Skeletal muscle tissue (tissue), 4 donors: ENCODE results near the gene TAF11L2. TPM values are rescaled to one million over a fixed set of nuclear protein-coding genes. Genes with fewer than 3 reads are reported as not detected.
"Not testable (repeated sequence)": the region's sequence is repeated elsewhere in the genome, so short reads cannot be mapped to it uniquely, and the experiment has no call there.

Experiments used
- H3K27ac ChIP-seq: one replicate; pipeline ENCODE4 v1.7.0; 2013; ENCODE audit warnings: mild to moderate bottlenecking, low read depth, low read length, inconsistent platforms
- H3K27me3 ChIP-seq, 3 donors: one replicate each; pipeline ENCODE4 v1.7.0; 2013; ENCODE audit warnings: low read length in 3 of 3; ENCODE audit not compliant: control insufficient read depth in 3 of 3, insufficient read depth in 3 of 3
- H3K36me3 ChIP-seq, 3 donors: one replicate each; pipeline ENCODE4 v1.7.0; 2013; ENCODE audit warnings: low read length in 3 of 3; ENCODE audit not compliant: control insufficient read depth in 3 of 3, insufficient read depth in 3 of 3
- H3K4me1 ChIP-seq, 3 donors: one replicate each; pipeline ENCODE4 v1.7.0; 2013; ENCODE audit warnings: low read length in 3 of 3, mild to moderate bottlenecking in 3 of 3; ENCODE audit not compliant: control insufficient read depth in 3 of 3, insufficient read depth in 3 of 3
- H3K4me3 ChIP-seq, 3 donors: one replicate each; pipeline ENCODE4 v1.7.0; 2013; ENCODE audit warnings: low read length in 3 of 3
- H3K9ac ChIP-seq, 3 donors: one replicate each; pipeline ENCODE4 v1.7.0; 2013; ENCODE audit warnings: low read length in 3 of 3, mild to moderate bottlenecking in 3 of 3, moderate library complexity in 2 of 3, low read depth in 1 of 3
- H3K9me3 ChIP-seq, 3 donors: one replicate each; pipeline ENCODE4 v1.7.0; 2013; ENCODE audit warnings: low read length in 3 of 3; ENCODE audit not compliant: control insufficient read depth in 3 of 3
- total RNA-seq: library from RNA; depleted of rRNA; stranded (reverse); fragments of >200 nt; gene quantifications from one replicate; pipeline ENCODE4 v1.2.3, GENCODE V29; 2014
- donor health status: Osteomylitis.

TAF11L2 gene
- total RNA-seq: not detected

DNA sequence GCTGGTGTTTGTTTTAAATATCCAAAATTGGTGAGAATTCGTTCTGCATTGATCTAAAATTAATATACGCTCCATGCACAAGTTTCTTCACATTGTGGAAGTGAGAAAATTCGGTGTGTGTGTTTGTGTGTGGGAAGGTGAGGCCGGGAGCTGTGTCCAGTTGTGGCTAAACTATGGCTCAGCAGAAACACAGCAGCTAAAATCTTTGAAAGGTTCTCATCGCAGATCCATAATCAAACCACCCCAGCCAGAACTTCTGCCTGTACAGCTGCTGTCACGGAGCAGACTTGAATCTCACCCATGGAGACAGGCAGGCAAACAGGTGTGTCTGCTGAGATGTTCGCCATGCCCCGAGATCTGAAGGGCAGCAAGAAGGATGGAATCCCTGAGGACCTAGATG lies at the start of gene TAF11L2:
TAF11L2 (plus strand) TSS at position 301 of the 400 bp plus-strand sequence.
- not testable (repeated sequence) for H3K27ac ChIP-seq, H3K9ac ChIP-seq, H3K9me3 ChIP-seq, H3K4me1 ChIP-seq, H3K4me3 ChIP-seq, H3K36me3 ChIP-seq, H3K27me3 ChIP-seq

DNA sequence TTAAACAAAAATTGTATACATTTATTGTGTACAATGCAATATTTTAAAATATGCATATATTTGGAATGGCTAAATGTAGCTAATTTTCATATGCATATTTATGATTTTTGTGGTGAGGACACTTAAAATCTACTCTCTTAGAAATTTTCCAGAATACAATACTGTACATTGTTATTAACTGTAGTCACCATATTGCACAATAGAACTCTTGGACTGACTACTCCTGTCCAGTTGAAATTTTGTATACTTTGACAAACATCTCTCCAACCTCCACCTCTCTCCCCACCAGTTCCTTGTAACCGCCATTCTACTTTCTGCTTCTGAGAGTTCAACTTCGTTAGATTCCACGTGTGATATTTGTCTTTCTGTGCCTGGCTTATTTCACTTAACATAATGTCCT lies 49.2 kb upstream of the TAF11L2 start:
- Histone ChIP-seq H3K9me3 (no peaks in the 10 kb centered on the region), H3K4me1 (no peaks in the 10 kb centered on the region), H3K4me3 (no peak overlapping the region), H3K9ac (no peak overlapping the region), H3K27me3 (no peaks in the 10 kb centered on the region), H3K36me3 (no peaks in the 10 kb centered on the region), H3K27ac (no peak overlapping the region)

- H3K36me3 ChIP-seq: no peaks in the 10 kb centered on the region
- H3K9me3 ChIP-seq: no peaks in the 10 kb centered on the region
- H3K27ac ChIP-seq: no peak overlapping the region
- H3K4me1 ChIP-seq: no peaks in the 10 kb centered on the region
- no peaks in the 10 kb centered on the region for H3K27me3 ChIP-seq
- H3K4me3 ChIP-seq: no peak overlapping the region
- H3K9ac ChIP-seq: no peak overlapping the region
Measured at GRCh38 chr5:17452936-17453335, 45.1 kb upstream of the TAF11L2 start.

DNA sequence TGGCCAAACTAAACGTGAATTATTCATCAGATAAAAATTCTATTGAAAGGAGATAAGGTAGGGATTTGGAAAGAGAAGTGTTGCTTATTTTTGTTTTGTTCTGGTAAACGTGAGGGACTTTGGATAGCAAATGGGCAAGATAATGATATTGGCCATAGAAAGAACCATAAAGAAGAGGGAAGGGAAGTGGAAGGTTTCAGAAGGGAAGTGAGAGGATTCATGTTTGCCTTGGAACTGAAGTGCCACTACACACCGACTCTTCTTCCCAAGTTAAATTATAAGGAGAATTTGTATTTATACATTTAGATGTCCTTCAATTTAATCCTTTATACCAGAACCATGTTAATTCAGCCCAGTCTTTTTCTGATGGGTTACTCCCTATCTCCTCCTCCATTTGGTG lies 42.1 kb upstream of the TAF11L2 start:
- no peak overlapping the region for H3K9ac ChIP-seq
- H3K27ac ChIP-seq: no peak overlapping the region
- no peaks in the 10 kb centered on the region for H3K36me3 ChIP-seq
- no peaks in the 10 kb centered on the region for H3K27me3 ChIP-seq
- H3K9me3 ChIP-seq: no peaks in the 10 kb centered on the region
- no peaks in the 10 kb centered on the region for H3K4me1 ChIP-seq
- H3K4me3 ChIP-seq: no peak overlapping the region

GRCh38 chr5:17461793-17462192 lies 36.2 kb upstream of the TAF11L2 start:
- Histone ChIP-seq H3K4me3 (no peak overlapping the region), H3K9ac (no peak overlapping the region), H3K36me3 (no peaks in the 10 kb centered on the region), H3K4me1 (no peaks in the 10 kb centered on the region), H3K27me3 (no peaks in the 10 kb centered on the region), H3K9me3 (no peaks in the 10 kb centered on the region), H3K27ac (no peak overlapping the region)

GRCh38 chr5:17463653-17464052 lies 34.4 kb upstream of the TAF11L2 start:
- H3K27ac ChIP-seq: no peak overlapping the region

GRCh38 chr5:17470064-17470463 lies 28.0 kb upstream of the TAF11L2 start:
- Histone ChIP-seq H3K4me3 (no peak overlapping the region), H3K36me3 (no peaks in the 10 kb centered on the region), H3K27me3 (no peaks in the 10 kb centered on the region), H3K27ac (no peak overlapping the region), H3K9me3 (no peaks in the 10 kb centered on the region), H3K4me1 (no peaks in the 10 kb centered on the region), H3K9ac (no peak overlapping the region)

More at GRCh38 chr5:17463653-17464052, 34.4 kb upstream of the TAF11L2 start:
- Histone ChIP-seq H3K4me3 (no peak overlapping the region), H3K27me3 (no peaks in the 10 kb centered on the region), H3K9me3 (no peaks in the 10 kb centered on the region), H3K9ac (no peak overlapping the region), H3K36me3 (no peaks in the 10 kb centered on the region), H3K4me1 (no peaks in the 10 kb centered on the region)

DNA sequence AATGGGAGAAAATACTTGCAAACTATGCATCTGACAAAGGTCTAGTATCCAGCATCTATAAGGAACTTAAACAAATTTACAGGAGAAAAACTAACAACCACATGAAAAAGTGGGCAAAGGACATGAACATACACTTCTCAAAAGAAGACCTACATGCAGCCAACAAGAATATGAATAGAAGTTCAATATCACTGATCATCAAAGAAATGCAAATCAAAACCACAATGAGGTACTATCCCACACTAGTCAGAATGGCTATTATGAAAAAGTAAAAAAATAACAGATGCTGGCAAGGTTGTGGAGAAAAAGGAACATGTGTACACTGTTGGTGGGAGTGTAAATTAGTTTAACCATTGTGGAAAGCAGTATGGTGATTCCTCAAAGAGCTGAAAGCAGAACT lies 23.0 kb upstream of the TAF11L2 start:
- not testable (repeated sequence) for H3K27ac ChIP-seq, H3K27me3 ChIP-seq, H3K9ac ChIP-seq, H3K4me3 ChIP-seq, H3K4me1 ChIP-seq, H3K36me3 ChIP-seq, H3K9me3 ChIP-seq

- no peaks in the 10 kb centered on the region for H3K4me1 ChIP-seq
- H3K9ac ChIP-seq: no peak overlapping the region
- H3K27ac ChIP-seq: no peak overlapping the region
- H3K36me3 ChIP-seq: no peaks in the 10 kb centered on the region
- H3K27me3 ChIP-seq: no peaks in the 10 kb centered on the region
- H3K4me3 ChIP-seq: no peak overlapping the region
- H3K9me3 ChIP-seq: no peaks in the 10 kb centered on the region
Measured at GRCh38 chr5:17477043-17477442, 21.0 kb upstream of the TAF11L2 start.

GRCh38 chr5:17477573-17478265 lies 20.3 kb upstream of the TAF11L2 start:
- no peaks in the 10 kb centered on the region for H3K27me3 ChIP-seq
- H3K4me3 ChIP-seq: no peak overlapping the region
- H3K36me3 ChIP-seq: no peaks in the 10 kb centered on the region
- H3K9ac ChIP-seq: no peak overlapping the region
- no peak overlapping the region for H3K27ac ChIP-seq
- H3K4me1 ChIP-seq: no peaks in the 10 kb centered on the region
- H3K9me3 ChIP-seq: no peaks in the 10 kb centered on the region
